ENCODE data around the gene ARMC5.
A peak's percentile ranks its signal among the peaks of the same experiment; 100 is the strongest.

Gene ARMC5

DNA sequence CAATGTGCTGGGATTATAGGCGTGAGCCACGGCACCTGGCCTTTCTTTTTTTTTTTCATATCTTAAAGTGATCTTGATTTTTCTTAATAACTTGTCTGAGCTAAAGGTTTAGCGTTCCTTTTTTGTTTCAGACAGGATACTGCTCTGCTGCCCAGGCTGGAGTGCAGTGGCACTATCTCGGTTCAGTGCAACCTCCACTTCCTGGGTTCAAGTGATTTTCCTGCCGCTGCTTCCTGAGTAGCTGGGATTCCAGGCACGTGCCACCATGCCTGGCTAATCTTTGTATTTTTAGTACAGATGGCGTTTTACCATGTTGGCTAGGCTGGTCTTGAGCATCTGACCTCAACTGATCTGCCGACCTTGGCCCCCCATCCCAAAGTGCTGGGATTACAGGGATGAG, 44.9 kb downstream of the ARMC5 start:
- no peak for DNase-seq
- intact Hi-C loops (cut with DNase I; ENCODE audit: low total_unique reads), result loop anchor here (10.0 kb wide), 1 partner anchor 319 kb away; the partner anchor contains the start of gene FUS
- H3K4me1 ChIP-seq, result peaks cover 0 to 31% (median 16%) of the 10 kb centered on the region in 4 donors
- no peak overlapping the region for H3K4me3 ChIP-seq
- H3K9me3 ChIP-seq, result no peaks in the 10 kb centered on the region
- TF ChIP-seq CTCF (IDR thresholded peaks at IDR 0.05), result no peak
- H3K36me3 ChIP-seq, result peaks cover 5 to 26% (median 6%) of the 10 kb centered on the region in 3 donors
- no peaks in the 10 kb centered on the region for H3K27me3 ChIP-seq
- no peak overlapping the region for H3K27ac ChIP-seq

DNA sequence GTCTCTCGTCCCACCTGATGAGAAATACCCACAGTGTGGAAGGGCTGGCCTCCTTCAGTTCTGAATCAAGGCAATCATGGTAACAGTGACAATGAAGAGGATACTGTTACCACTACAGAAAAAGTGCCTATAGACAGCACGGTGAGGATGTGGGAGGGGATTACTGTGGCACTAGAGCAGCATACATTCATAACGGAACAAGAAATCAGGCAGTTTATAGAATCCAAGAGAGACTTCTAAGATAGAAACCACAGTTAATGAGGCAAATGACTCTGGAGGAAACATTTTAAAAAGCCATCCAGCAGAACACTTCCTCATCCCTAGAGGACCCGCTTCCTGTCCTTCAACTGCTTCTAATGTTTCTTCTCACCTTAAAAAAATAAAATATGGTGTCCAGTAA, 46.2 kb downstream of the ARMC5 start:
- H3K4me3 ChIP-seq, result no peak overlapping the region
- intact Hi-C loops (cut with DNase I; ENCODE audit: low total_unique reads), result loop anchor here (10.0 kb wide), 1 partner anchor 321 kb away; the partner anchor contains the start of gene FUS
- no peak overlapping the region for H3K27ac ChIP-seq
- TF ChIP-seq CTCF (IDR thresholded peaks at IDR 0.05), result no peak
- no peak for DNase-seq
- H3K36me3 ChIP-seq, result peaks cover 0 to 13% (median 0%) of the 10 kb centered on the region in 3 donors
- no peaks in the 10 kb centered on the region for H3K9me3 ChIP-seq
- peaks cover 0 to 39% (median 18%) of the 10 kb centered on the region in 4 donors for H3K4me1 ChIP-seq
- H3K27me3 ChIP-seq, result no peaks in the 10 kb centered on the region

GRCh38 chr16:31507617-31507928, 48.3 kb downstream of the ARMC5 start:
- intact Hi-C loops (cut with DNase I; ENCODE audit: low total_unique reads), result loop anchor here (10.0 kb wide), 1 partner anchor 323 kb away; the partner anchor contains the start of gene FUS
- no peak for DNase-seq
- H3K9me3 ChIP-seq, result no peaks in the 10 kb centered on the region
- peak overlapping the region; percentile 80 to 94 for H3K4me3 ChIP-seq
- H3K27me3 ChIP-seq, result no peaks in the 10 kb centered on the region
- H3K36me3 ChIP-seq, result peaks cover 0 to 11% (median 0%) of the 10 kb centered on the region in 3 donors
- H3K4me1 ChIP-seq, result peaks cover 0 to 34% (median 17%) of the 10 kb centered on the region in 4 donors
- no peak for TF ChIP-seq CTCF (IDR thresholded peaks at IDR 0.05)
- H3K27ac ChIP-seq, result peak overlapping the region; percentile 89 to 92

- DNase-seq, result peak; percentile 91 to 94
- Histone ChIP-seq H3K9me3 (no peaks in the 10 kb centered on the region), H3K4me1 (peaks cover 0 to 29% (median 15%) of the 10 kb centered on the region in 4 donors), H3K27ac (peak within 1 kb of the TSS; percentile 89 to 92), H3K4me3 (peak within 1 kb of the TSS; percentile 80 to 94), H3K27me3 (no peaks in the 10 kb centered on the region), H3K36me3 (peaks cover 0 to 11% (median 0%) of the 10 kb centered on the region in 3 donors)
- TF ChIP-seq CTCF (IDR thresholded peaks at IDR 0.05), result no peak
- intact Hi-C loops (cut with DNase I; ENCODE audit: low total_unique reads), result loop anchor here (10.0 kb wide), 1 partner anchor 323 kb away; the partner anchor contains the start of gene FUS
Observed at GRCh38 chr16:31507929-31508705, 48.8 kb downstream of the ARMC5 start, which contains the start of gene RUSF1. TSS of gene RUSF1 (minus strand) at chr16:31508391. CDS start at chr16:31508373, 18 bp downstream.

DNA sequence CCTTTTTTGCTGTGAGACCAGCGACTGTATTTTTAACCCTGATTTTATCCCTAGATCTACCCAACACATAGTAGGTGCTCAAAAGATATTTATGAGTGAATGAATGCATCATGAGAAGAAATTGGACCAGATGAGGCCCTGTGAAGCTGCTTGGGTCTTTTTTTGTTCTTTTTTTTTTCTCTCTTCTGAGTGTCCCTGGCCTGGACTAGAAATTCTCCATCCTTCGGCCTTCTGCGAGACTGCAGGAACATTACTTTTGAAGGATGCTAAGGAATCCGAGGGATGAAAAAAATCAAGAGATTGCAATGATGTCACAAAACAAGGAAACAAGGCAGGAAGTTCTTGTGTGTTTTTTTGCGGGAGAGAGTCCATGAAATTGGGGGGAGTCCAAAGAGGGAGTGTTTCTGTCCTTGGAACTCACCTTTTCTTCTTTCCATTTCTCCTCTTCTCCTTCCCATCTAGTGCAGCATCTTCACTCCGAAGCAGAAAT, 49.5 kb downstream of the ARMC5 start:
- no peak for DNase-seq
- TF ChIP-seq CTCF (IDR thresholded peaks at IDR 0.05), result no peak
- peak overlapping the region; percentile 89 to 92 for H3K27ac ChIP-seq
- H3K4me3 ChIP-seq, result peak overlapping the region; percentile 80 to 94
- H3K27me3 ChIP-seq, result no peaks in the 10 kb centered on the region
- H3K36me3 ChIP-seq, result peaks cover 0 to 11% (median 0%) of the 10 kb centered on the region in 3 donors
- intact Hi-C loops (cut with DNase I; ENCODE audit: low total_unique reads), result loop anchor here (10.0 kb wide), 1 partner anchor 324 kb away; the partner anchor contains the start of gene FUS
- H3K4me1 ChIP-seq, result peaks cover 0 to 25% (median 14%) of the 10 kb centered on the region in 4 donors
- no peaks in the 10 kb centered on the region for H3K9me3 ChIP-seq
